22Rv1 (cell line): ENCODE data around the gene TGFBI.

Experiments used
- H3K27ac ChIP-seq: fragments of 450-650 bp; 2 replicates; pipeline ENCODE4 v1.5.1; 2017
- ZFX ChIP-seq: fragments of 450-650 bp; IDR thresholded peaks from 2 replicates; pipeline ENCODE4 v1.6.1; 2017; ENCODE audit warnings: antibody characterized with exemption, borderline replicate concordance
- TF ChIP-seq, protein P1 (sequence below): fragments of 450-650 bp; IDR thresholded peaks from 2 replicates; pipeline ENCODE4 v1.5.1; 2017; ENCODE audit warnings: mild to moderate bottlenecking

The TGFBI gene

DNA sequence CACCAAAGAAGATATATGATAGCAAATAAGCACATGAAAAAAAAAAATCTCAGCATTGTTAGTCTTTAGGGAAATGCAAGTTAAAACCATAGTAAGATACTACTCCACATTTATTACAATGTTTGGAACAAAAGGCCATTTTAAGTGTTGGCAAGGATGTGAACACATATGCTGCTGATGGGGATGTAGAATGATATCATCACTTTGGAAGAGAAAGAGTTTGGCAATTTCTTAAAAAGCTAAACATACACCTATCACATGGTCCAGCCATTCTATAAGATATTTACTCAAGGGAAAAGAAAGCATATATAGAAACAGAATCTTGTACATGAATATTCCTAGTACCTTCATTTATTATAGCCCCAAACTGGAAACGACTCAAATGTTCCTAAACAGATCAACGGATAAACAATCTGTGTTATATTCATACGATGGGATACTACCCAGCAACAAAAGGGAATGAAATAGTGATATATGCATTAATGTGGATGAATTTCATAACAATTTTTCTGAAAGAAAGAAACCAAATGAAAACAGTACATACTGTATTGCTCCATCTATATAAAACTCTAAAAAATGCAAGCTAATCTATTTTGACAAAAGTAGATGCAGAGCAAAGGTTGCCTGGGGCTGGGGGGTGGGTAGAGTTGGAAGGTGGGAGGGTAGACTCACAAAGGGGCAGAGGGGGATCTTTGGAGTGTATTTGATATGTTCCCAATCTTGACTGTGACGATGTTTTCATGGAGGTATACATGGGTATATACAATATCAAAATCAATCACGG lies 58.2 kb downstream of the TGFBI start:
- H3K27ac ChIP-seq, result no peak overlapping the region
- no peak for TF ChIP-seq ZFX
- TF ChIP-seq, protein P1, sequence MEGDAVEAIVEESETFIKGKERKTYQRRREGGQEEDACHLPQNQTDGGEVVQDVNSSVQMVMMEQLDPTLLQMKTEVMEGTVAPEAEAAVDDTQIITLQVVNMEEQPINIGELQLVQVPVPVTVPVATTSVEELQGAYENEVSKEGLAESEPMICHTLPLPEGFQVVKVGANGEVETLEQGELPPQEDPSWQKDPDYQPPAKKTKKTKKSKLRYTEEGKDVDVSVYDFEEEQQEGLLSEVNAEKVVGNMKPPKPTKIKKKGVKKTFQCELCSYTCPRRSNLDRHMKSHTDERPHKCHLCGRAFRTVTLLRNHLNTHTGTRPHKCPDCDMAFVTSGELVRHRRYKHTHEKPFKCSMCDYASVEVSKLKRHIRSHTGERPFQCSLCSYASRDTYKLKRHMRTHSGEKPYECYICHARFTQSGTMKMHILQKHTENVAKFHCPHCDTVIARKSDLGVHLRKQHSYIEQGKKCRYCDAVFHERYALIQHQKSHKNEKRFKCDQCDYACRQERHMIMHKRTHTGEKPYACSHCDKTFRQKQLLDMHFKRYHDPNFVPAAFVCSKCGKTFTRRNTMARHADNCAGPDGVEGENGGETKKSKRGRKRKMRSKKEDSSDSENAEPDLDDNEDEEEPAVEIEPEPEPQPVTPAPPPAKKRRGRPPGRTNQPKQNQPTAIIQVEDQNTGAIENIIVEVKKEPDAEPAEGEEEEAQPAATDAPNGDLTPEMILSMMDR, result no peak

DNA sequence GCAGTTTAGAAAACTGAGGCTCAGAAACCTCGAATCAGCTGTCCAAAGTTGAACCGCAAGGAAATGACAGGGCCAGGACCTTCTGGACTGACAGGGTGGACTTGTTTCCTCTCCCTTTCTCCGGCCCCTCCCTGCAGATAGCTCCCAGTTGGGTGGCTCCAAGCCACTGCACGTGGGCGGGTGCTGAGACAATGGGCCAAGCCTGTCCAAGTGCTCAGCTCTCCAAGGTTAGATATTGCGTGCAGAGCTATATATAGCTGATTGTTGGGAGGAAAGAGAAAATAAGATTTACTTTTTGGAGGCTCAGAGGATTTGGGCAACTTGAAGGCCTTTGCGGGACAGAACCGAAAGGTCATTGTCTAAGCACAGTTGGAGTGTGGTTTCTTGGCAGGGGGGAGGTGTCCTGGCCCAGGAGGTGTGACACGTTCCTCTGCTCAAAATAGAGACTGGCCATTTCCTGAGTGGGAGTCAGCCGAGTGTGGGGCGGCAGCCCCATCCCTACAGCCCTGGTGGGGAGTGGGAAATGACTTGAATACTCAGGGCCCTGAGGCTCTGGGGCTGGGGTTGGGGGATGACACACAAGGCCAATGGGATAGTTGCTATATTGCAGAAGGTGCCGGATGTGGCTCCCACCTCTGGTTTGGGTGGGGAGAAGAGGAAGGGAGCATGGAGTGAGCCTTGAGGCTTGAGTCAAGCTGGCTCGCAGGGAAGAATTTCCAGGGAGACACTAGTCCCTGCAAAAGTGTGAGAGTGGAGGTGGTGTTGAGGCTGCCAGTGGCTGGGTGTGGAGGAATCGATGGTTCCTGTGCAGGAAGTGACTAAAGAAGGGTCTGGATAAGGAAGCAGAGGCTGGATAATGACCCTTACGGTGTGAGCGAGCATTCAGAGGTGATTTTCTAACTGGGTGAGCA lies 59.4 kb downstream of the TGFBI start:
- TF ChIP-seq ZFX, result no peak
- TF ChIP-seq, protein P1, result no peak
- no peak overlapping the region for H3K27ac ChIP-seq

DNA sequence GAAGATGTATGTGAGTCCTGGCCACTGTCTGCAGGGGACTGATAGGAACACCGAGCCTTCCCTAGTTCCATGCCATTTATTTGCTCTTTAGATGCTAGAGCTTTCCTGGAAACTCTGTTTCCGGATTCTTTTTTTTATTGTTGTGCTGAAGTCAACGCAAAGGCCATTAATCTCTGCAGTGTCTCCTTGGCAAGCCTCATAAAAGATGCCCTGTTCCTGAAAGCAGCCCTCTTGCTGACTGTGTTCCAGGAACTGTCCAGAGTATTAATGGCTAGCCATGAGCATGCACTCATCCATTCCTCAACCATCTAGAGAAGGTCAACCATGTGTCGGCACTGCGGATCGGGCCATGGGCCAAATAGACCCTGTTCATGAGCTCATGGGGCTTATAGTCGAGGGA lies 61.0 kb downstream of the TGFBI start:
- TF ChIP-seq ZFX, result no peak
- TF ChIP-seq, protein P1, result no peak
- H3K27ac ChIP-seq, result no peak overlapping the region

DNA sequence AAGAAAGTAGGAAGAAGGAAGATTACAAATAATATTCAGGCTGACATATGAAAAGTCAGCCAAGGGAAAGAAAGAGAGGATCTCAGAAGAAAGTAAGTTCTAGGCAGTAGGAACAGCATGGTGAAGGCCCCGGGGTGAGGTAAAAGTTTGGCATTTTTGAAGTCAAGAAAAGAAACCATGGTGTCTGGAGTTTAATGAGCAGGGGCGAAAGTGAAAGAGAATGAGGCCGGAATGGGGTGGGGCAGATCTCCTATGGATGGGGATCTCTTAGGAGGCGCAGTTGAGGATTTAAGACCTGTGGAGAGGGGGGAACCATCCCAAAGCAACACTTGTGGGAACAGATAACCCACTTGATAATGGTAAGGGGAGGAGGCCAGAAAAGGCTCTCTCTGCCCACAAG lies 61.5 kb downstream of the TGFBI start:
- H3K27ac ChIP-seq, result no peak overlapping the region
- TF ChIP-seq, protein P1, result no peak
- no peak for TF ChIP-seq ZFX

DNA sequence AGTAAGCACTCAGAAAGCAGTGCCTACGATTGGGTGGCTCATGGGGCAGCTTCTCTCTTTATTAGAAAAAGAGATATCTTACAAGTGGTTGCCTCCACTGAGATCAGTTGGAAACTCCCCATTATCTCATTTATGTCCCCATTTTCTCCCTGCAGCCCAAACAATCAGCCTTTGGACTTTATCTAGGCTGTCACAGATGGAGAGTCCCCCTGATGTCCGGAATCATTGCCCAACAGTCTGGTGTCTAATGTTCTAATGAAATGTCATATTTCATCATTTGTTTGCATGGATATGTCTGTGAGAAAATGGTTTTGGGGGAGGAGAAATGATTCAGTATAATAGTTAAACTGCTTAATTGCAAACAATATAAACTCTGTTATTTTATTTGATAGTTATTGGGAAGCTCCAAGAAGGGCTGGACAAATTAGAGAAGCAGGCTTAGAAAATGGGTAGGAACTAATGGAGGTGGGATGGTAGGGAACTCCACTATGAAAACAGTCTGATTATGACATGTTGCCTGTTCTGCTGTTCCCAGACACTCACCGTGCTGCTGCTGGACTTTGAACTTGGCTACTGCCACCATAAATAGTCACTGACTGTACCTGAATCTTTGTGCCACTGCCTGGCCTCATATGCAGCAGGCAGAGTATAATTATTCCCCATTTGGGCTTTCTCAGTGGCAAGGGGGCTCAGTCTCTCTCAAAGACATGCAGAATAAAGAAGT lies 65.6 kb downstream of the TGFBI start:
- H3K27ac ChIP-seq, result peak overlapping the region; percentile 68

DNA sequence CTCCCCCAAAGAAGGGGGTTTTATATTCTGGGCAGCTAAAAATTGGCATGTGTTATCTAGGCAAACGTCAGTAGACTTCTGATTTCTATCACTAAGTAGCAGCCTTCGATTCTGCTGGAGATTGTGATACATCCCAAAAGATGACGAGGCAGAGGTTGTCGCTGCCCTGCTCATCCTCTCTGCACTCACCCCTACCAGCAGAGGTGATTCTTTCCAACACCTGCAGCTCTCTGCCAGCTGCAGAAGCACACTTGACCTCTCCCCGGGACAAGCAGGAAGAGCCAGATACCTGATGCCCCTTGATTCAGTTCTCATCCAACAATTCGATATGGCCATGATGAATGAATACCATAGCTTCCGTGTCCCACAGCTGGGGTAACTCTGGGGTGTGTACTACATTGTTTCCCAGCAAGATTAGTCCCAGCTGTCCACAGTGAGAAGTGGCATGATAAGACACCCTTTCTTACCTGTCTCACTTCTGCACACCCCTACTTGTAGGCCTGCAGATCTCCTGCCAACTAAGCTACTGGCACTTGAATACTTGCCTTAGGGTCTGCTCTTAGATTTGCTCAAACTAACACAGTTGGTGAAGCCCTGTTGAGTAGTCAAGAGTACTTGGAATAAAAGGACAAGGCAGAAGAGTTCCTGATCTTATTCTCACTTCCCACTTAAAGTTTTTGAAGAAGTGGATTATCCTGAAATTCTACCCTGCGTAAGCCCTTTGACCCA lies 66.3 kb downstream of the TGFBI start:
- TF ChIP-seq ZFX, result no peak
- TF ChIP-seq, protein P1, result no peak
- peak overlapping the region; percentile 68 for H3K27ac ChIP-seq

More for the DNA sequence above, 65.6 kb downstream of the TGFBI start:
- TF ChIP-seq, protein P1, result no peak
- TF ChIP-seq ZFX, result no peak
